Right kidney (tissue), 1 donor: ENCODE measurements around the gene SLC16A13.
A peak's percentile ranks its signal among the peaks of the same experiment; 100 is the strongest.
"Not testable (repeated sequence)": the region's sequence is repeated elsewhere in the genome, so short reads cannot be mapped to it uniquely, and the experiment has no call there.

Experiments used
- DNase-seq: peaks from one replicate; pipeline ENCODE4 v3.0.0-alpha.2; 2016

Gene SLC16A13

DNA sequence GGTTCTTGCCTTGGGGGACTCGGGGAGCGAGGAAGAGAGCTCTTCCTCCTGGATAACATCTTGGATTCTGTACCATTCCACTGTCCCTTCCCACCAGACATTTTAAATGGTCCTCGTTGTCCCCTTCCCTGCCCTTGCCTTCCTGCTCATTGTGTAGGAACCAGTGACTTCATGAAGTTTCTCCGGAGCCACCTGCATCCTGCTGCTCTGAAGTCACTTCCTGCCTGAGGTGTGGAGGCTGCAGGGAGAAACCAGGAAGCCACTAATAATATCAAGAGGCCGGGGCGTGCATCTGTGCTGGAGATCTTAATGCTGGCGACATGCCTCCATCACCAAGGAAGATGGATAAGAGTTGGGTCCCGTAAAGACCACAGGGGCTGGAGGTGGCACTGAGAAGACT lies 6.2 kb upstream of the SLC16A13 start:
- DNase-seq: no peak

DNA sequence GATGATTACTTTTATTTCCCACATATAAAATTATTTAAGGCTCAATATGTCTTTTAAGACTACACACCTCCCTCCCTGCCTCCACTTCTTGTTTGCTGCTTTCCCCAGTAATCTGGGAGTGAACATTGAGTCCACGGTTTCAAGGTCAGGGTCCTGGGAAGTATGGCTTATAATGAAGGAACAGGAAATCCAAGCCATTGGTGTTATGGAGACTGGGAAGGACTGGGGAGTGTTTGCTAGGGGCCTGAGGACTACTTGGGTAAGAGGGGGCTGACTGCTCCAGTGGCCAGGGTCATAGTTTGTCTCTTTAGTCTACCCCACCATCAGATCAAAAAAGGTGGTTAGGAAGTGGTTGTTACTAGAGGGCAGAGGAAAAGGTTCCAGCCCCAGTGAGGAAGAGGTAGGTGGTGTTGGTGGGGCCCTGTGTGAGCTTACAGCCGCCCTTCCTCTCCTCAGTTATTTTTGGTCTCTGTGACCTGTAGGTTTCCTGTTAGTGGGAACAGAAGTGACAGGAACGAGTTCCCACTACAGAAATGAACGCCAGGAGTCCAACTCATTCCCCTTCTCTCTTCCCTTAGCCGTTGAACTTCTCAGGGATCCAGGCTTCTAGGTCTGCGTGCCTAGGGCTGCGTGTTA lies 742 bp upstream of the SLC16A13 start:
- DNase-seq: no peak

DNA sequence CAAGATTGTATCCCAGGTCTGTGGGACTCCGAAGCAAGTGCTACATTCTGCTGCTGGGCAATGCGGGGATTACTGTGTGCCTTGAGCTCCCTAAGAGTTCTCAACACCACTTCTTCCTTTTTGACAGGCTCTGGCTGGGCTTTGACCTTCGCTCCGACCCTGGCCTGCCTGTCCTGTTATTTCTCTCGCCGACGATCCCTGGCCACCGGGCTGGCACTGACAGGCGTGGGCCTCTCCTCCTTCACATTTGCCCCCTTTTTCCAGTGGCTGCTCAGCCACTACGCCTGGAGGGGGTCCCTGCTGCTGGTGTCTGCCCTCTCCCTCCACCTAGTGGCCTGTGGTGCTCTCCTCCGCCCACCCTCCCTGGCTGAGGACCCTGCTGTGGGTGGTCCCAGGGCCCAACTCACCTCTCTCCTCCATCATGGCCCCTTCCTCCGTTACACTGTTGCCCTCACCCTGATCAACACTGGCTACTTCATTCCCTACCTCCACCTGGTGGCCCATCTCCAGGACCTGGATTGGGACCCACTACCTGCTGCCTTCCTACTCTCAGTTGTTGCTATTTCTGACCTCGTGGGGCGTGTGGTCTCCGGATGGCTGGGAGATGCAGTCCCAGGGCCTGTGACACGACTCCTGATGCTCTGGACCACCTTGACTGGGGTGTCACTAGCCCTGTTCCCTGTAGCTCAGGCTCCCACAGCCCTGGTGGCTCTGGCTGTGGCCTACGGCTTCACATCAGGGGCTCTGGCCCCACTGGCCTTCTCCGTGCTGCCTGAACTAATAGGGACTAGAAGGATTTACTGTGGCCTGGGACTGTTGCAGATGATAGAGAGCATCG lies 2.4 kb downstream of the SLC16A13 start:
- DNase-seq: no peak

DNA sequence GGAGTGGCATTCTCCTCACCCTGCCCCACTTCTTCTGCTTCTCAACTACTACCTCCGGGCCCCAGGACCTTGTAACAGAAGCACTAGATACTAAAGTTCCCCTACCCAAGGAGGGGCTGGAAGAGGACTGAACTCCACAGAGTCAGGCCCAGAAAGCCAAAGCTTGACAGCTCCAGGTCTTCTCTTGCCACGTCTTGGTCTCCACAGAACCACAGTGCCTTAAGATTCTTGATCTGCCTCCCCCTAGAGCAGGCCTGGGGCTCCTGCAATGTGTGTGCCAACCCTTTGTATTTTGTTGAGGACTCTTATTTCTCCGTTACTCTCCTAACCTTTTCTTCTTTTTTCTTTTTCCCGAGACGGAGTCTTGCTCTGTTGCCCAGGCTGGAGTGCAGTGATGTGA lies 4.0 kb downstream of the SLC16A13 start:
- no peak for DNase-seq

DNA sequence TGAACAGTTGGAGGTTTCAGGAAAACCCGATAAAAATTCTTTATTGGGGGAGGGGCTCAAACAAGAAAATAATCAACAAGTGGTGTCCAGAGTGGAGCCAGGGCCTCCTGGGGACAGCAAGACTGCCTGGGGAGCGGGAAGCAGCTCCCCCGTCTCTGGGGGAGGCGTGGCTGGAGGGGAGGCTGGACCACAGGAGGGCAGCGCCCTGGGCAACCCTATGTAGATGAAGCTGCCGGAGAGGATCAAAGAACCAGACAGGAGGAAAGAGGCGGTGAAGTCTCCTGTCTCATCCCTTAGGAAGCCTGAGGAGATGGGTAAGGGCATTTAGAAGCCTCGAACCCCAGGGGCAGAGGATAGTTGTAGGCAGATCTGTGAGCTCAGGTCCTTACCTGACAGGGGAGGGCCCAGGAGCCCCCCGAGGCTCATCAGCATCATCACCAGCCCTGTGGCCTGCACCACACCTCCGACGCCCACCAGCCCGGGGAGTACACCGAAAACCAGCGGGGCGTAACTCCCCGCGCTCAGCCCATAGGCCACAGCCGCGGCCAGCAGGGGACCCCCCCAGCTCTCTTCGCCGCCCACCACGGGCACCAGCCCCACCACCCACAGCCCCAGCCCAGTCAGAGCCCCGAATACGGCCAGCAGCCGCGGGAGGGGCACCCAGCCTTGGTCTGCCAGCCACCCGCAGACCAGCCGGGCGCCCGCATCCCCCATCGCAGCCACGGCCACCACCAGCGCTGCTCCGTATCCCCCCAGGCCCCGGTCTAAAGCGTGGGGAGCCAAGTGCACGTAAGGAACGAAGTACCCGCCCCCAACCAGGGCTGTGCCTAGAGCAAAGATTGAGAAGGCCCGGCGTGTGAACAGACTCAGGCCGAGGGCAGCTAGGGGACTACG lies 6.0 kb downstream of the SLC16A13 start:
- peak; percentile 49 for DNase-seq

DNA sequence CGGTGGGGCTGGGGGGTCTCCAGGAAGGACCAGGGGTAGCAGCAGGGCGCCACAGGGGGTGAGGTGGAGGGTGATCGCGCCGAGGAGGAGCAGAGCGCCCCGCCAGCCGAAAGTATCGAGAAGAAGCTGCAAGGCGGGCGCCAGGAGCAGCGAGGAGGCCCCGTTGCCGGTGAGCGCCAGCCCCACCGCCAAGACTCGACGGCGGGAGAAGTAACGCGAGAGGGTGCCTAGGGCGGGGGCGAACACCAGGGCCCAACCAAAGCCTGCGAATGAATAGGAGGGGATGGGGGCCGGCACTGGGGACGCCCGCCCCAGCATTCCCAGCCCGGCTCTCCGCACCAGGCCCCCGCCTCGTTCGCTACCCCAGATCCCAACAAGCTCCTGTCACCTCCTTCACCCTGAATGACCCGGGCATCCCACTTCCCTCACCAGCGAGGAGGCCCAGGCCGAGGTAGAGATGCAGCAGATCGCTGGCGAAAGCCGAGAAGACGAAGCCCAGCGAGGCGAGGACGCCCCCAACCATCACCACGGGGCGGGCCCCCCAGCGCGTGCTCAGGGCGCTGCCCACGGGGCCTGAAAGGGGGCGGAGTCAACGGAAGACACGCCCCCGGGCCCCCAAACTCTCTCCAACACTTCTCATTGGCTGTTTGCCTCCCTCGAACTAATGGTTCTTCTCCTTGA lies 6.8 kb downstream of the SLC16A13 start:
- peak; percentile 52 for DNase-seq

DNA sequence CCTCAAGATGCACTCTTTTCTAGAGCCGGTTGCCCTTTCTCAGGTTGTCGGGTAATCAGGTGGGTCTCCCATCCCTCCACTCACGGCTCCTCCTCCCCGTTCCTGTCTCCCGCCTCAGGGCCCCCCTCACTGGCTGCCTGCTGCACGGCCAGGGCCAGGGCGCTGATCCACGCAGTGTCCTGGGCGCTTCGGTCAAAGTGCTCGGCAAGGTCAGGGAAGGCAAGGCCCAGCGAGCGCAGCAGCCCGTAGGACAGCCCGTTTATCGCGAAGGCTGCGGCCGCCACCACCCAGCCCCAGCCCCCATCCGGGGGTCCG lies 7.3 kb downstream of the SLC16A13 start:
- DNase-seq: peak; percentile 46

DNA sequence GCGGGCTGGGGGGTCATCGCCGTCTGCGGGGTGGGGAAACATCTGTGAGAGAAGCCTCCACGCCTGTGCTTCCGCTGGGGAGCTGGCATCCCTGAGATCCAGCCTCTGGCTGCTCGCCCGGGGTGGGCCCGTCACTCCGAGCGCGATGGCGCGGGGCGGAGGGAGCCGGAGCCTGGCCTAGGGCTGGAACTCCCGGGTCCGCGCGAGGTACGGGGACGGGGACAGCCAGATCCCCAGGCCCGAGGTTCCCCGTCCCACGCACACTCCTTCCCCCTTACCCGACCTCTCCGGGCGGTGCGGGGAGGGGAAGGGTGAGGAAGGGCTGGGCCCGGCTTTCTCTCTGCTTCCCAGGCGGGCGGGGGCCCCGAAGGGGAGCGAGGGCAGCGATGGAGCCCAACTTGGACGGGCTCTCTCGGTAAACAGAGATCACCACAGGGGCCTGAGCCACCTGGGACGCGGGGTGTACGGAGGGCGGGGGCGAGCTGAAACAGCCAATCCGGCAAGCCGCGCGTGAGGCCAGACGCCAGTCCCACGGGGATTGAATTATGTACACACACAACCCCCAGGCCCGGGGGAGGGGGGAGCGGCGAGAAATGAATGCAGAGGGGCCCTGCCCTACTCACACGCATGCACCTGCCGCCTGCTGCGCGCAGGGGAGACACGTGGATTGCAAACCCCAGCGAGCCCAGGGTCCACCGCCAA lies 7.8 kb downstream of the SLC16A13 start, which contains the start of gene SLC16A11:
Gene SLC16A11, minus strand, starts transcription at position 596 of the 702 bp plus-strand sequence. Its CDS starts 579 bp downstream, at position 17.
- DNase-seq: peak; percentile 67

DNA sequence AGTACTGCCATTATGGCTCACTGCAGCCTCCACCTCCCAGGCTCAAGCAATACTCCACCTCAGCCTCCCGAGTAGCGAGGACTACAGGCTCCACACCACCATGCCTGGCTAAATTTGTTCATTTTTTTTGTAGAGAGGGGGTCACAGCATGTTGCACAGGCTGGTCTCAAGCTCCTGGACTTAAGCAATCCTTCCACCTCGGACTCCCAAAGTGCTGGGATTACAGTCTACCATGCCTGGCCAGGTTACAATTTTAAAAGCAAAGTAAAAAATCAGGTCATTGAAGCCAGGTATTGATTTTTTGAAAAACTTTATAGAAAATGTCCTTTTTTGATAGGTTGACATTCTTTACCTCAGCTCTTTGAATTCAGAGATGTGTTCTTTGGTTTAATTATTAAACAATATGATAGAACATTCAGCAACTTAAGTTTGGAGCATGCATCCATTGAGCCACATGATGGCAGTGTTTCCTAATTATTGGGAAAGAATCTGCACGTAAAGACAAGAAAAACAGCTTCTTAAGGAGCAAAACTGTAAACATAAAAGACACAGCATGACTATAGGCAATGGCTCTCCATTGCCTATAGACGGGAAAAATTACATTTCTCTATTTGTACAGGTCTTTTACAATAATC lies 9.8 kb downstream of the SLC16A13 start:
- DNase-seq: peak; percentile 35

DNA sequence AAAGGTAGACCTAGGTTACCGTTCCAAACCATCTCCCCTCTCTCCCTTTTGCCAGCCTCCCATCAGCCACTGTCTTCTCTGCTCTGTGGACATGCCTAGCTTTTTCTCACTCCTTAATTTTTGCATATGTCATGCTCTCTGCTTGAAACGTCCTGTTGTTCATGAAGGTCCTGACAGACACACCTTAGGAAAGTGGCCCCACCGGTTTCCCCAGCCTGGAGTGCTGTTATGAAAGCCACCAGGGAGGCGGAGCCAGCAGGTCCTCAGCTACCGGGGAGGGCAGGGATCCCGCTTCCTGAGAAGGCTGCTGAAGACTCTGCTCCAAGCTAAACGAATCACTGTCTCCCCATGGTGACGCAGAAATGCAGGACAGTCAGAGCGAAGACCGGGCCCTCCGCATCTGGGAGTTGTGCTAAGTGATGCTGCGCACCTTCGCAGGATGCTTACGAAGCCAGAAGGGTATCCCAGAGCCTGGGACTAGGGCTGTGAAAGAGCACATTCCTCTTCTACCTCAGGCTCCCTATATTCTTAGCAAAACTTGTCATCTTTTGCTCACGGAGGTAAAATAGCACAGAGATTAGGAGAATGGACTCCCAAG lies 10.4 kb downstream of the SLC16A13 start:
- peak; percentile 67 for DNase-seq

DNA sequence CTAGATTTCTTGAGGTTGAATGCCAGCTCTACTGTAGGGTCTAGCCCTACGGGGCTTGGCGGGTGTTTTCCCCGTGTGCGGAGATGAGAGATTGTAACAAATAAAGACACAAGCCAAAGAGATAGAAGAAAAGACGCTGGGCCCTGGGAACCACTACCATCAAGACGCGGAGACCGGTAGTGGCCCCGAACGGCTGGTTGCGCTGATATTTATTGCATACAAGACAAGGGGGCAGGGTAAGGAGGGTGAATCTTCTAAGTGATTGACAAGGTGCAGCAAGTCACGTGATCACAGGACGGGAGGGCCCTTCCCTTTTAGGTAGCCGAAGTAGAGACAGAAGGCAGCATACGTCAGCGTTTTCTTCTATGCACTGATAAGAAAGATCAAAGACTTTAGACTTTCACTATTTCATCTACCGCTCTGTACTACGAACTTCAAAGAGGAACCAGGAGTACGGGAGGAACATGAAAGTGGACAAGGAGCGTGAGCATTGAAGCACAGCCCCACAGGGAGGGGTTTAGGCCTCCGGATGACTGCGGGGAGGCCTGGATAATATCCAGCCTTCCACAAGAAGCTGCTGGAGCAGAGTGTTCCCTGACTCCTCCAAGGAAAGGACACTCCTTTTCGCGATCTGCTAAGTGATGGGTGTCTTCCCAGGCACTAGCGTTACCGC lies 11.0 kb downstream of the SLC16A13 start:
- peak; percentile 40 for DNase-seq

DNA sequence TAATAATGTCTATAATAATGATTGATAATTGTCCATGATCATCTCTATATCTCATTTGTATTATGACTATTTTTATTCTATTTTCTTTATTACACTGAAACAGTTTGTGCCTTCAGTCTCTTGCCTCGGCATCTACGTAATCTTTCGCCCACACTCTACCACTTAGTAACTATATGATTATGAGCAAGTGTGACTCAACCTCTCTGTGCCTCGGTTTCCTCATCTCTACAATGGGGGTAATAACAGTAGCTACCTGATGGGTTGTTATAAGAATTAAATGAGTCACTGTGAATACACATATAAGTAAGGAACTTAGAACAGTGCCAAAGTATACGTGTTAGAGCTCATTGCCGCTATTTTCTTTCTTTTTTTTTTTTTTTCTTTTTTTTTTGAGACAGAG lies 11.8 kb downstream of the SLC16A13 start:
- DNase-seq: no peak

DNA sequence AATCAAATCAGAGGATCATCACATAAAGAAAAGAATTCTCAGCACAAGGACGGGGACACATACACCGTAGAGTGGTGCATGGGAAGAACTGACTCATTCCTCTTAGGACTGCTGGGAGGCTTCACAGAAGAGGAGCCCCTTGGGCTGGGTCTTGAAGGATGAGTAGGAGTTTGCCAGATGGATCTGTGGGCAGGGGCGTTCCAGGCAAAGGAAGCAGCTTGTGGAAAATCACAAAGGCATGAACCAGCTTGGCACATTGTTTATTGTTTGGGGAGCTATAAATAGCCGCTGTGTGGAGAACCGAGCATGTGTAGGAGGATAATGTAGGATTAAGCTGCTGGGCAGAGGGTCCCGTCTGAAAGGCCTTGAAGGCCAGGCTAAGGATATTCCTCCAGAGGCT lies 13.2 kb downstream of the SLC16A13 start:
- no peak for DNase-seq

DNA sequence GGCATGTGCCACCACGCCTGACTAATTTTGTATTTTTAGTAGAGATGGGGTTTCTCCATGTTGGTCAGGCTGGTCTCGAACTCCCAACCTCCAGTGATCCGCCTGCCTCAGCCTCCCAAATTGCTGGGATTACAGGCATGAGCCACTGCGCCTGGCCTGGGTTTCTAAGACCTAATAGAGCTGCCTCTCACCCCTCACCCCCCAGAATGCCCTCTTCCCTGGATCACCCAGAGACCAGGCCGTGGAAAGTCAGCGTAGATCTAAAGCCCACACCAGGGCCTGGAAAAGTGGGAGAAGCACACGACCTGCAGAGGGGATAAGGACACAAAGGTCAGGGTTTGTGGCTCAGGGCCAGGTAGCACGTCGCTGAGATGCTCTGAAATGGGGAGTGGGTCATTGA lies 14.8 kb downstream of the SLC16A13 start:
- not testable (repeated sequence) for DNase-seq

DNA sequence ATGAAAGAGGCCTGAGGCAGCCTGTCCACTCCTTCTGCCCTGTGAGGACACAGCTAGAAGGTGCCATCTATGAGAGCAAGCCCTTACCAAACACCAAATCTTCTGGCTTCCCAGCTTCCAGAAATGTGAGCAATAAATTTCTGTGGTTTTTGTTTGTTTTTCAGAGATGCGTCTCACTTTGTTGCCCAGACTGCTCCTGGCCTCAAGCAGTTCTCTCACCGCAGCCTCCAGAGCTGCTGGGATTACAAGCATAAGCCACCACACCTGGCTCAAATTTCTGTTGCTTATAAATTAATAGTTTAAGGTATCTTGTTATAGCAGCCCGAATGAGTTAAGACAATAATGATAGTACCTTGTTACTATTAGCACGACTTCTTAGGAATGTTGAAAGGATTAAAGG lies 20.6 kb downstream of the SLC16A13 start:
- no peak for DNase-seq

DNA sequence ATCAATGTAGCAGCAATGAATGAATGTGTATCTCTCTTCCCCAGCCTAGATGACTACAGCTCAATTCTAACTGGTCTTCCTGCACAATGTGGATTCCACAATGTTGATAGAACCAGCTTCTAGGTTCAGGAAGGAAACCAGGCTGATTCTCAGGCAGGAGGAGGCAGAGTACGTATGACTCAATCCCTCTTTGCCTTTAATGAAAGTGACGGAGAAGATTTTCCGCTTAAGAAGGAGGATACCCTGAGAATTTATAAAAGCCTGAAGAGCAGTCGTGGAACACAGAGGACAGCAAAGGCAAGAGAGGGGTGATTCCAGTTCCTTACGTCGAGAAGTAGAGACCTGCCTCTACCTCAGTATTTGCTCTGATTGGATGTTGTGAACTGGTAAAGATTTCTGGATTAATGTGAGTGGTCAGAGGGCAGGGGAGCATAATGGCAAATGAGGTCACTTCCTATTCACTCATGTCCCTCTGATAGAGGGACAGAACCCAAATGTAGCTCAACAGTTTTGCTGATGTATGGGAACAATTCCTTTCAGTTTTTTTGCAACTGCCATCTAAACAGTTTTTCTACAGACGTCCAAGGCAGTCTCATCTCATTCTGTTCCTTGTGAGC lies 23.1 kb downstream of the SLC16A13 start:
- DNase-seq: no peak

DNA sequence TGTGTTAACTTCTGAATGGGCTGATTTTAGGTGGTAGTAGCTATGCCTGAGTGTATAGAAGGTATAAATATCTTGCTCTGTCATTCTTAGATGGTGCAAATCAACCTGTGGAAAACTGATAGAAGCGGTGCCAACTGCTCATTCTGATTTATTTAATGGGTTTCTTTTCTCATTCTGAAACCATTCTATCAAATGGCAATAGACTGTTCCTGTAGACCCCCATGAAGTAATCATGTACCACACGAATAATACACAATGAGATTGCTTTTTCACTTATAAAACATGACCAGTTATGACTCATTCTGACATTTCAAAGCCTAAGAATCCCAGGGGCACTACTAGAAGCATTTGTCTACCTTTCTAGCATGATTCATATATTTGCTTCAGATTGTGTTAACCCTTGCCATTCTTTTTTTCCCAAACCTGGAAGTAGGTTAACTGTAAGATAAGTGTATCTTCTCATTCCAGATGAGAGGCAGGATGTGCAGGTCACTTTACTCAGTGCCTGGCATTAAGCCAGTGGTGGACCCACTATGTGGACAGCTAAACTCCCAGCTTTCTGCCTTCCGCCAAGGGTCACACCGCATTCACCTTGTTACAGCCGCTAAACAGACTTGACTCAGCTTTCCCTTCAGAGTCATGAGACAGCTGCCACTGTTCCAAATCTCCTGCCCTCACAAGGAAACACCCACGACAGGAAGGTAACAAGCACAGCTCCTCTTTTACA lies 24.5 kb downstream of the SLC16A13 start:
- DNase-seq: no peak

DNA sequence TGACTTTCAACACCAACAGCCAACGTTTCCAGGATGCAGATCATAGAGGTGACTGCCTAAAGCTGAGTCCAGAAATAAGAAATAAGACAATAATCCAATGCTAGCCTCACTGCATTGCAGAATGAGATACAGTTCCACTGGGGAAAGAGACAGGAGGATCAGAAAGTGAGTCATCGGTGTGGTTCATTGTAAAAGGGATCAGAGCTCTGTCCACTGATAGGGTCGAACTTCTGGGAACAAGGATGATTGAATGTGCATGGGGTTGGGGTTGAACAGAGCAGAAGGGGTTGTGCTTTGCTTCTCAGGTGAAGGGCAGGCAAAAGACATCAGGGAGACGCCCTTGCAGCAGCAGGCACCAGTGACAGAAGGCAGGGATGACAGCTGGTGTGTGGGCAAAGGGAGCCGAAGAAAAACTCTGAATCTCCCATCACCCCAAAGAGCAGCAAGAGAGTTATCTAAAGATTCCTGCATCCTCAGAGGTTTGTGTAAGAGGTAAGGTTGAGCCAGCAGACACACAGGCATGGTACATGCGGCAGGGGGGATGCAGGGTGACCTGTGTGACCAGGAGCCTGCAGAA lies 27.8 kb downstream of the SLC16A13 start:
- DNase-seq: no peak

DNA sequence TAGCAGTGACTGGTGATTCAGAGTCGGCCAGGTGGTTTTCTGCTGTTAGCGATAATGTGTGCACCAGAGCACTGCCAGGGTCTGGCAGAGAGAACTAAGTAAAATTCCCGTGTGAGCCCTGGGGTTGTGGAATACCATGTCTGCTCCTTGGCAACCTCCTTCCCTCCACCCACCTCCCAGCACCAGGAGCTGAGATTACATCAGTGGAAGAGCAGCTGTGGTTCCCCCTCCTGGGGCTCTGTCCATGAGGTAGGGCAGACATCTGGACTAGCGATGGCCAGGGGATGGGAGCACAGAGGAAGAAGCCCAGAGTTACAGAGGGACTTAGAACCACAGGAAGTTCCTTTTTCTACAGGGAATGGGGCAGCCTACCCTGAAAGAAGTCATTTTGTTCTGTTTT lies 28.4 kb downstream of the SLC16A13 start:
- DNase-seq: no peak
